Left ventricle myocardium inferior (tissue), 1 donor: ENCODE results near the gene HES6. TPM values are rescaled to one million over a fixed set of nuclear protein-coding genes. Genes with fewer than 3 reads are reported as not detected.

Experiments used
- DNase-seq: peaks from one replicate; pipeline ENCODE4 v3.0.0-alpha.2; 2020
- H3K27ac ChIP-seq: fragments of 200-600 bp; replicated peaks from 2 replicates; pipeline ENCODE4 v1.8.0; 2021
- H3K27me3 ChIP-seq: fragments of 200-600 bp; 2 replicates; pipeline ENCODE4 v1.8.0; 2021; ENCODE audit warnings: low read depth
- H3K36me3 ChIP-seq: fragments of 200-600 bp; 2 replicates; pipeline ENCODE4 v1.8.0; 2021
- H3K4me1 ChIP-seq: fragments of 200-600 bp; 2 replicates; pipeline ENCODE4 v1.8.0; 2021
- H3K4me3 ChIP-seq: fragments of 200-600 bp; 2 replicates; pipeline ENCODE4 v1.8.0; 2021; ENCODE audit warnings: mild to moderate bottlenecking, moderate library complexity
- H3K9me3 ChIP-seq: fragments of 200-600 bp; replicated peaks from 2 replicates; pipeline ENCODE4 v1.8.0; 2021
- intact Hi-C: fragments of 100-400 bp; cut with micrococcal nuclease; formaldehyde crosslinking; loops from one replicate; pipeline ENCODE4 v1.11.0; 2022
- total RNA-seq: library from RNA; stranded (reverse); fragmentation: NEBNext Ultra II Directional; extraction: Animal tissue kit (Norgen Biotek cat#: 25700); gene quantifications from one replicate; pipeline ENCODE4 v1.2.1, GENCODE V29; 2021
- TF ChIP-seq, protein P1 (sequence below): fragments of 200-600 bp; IDR thresholded peaks from 2 replicates; pipeline ENCODE4 v1.8.0; 2021; ENCODE audit warnings: antibody characterized with exemption, mild to moderate bottlenecking, borderline replicate concordance
- donor health status: DM: no; HTN: yes; CAD: no; lungs with severe emphysema.

Gene HES6
- total RNA-seq, 1 donor from 2014 or later, result 2.7 TPM

DNA sequence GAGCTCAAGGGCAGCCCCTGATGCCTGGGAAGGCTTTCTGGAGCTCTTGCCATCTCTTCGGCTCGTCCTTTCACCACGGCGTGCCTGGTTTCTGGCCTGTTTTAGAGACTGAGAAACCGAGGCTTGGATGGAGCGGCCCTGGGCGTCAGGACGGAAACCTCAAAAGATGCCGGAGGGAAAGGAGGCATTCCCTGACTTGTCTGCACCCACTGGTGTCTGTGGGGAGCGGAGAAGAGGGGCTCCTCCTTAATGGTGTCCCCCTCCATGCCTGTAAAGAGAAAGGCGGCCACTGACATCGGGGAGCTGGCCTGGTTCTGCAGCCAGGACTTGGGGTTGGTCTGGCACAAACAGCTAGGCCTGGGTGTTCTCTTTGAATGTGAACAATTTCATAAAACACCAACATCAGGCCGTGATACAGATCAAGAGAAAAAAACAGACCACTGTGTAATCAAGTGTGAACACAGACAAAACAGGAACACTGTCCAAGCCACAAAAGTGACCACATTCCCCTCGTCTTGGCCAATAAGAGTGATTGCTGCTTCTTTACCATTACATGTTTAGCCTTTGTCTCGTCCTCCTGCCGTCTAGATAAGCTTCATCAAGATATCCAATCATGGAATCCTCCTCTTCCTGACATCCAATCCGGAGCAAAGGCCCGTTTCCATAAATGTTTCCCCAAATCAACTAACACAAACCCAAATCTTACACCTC, 35.7 kb downstream of the HES6 start:
- Histone ChIP-seq H3K4me1 (peaks cover 45% of the 10 kb centered on the region), H3K4me3 (peak overlapping the region; percentile 84)

DNA sequence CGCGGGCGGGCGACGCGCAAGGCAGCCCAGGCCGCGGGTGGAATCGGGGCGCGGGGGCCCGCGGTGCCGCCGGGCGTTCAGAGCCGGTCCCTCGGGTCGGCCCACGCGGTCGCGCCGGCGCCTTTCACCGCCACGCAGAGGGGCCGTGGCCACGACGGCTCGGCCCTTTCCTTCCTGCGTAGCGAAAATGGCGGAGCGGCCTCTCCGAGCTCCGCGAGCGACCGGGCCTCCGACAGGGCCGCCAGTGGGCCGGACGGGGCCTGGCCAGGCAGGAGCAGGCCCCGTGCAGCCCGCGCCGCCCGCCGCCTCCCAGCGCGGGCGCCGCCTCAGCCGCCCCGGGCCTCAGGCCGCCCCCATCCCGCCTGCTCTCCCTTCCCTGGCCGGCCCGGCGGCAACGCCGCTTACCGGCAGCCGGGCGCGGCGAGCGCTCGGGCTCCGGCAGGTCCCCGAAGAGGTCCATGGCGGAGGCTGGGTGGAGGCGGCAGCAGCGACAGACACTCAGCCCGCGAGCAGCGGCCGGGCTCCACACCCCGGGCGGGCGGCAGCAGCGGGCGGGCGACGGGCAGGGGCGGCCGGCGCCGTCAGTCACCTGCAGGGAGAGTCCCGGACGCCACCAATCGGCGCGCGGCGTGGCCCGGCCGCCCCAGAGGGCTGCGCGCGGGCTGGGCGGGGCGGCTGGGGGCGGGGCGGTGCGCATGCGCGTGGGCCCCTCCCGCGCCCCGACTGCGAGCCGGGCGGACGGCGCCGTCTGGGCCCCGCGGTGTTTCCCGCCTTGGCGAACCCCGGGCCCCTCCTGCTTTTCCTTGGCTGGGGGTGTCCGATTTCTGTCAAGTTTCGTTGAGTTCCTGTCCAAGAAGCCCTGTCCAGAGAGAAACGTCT, 36.5 kb downstream of the HES6 start, which contains the start of gene ILKAP:
ILKAP (minus strand) TSS at position 602 of the 879 bp plus-strand sequence; CDS start at position 460, 142 bp downstream.
- no peaks in the 10 kb centered on the region for H3K9me3 ChIP-seq
- DNase-seq, result peak; percentile 89
- intact Hi-C loops, result no loop called here
- H3K27me3 ChIP-seq, result no peaks in the 10 kb centered on the region
- H3K27ac ChIP-seq, result peak within 1 kb of the TSS; percentile 98
- no peaks in the 10 kb centered on the region for H3K36me3 ChIP-seq
- TF ChIP-seq, protein P1, sequence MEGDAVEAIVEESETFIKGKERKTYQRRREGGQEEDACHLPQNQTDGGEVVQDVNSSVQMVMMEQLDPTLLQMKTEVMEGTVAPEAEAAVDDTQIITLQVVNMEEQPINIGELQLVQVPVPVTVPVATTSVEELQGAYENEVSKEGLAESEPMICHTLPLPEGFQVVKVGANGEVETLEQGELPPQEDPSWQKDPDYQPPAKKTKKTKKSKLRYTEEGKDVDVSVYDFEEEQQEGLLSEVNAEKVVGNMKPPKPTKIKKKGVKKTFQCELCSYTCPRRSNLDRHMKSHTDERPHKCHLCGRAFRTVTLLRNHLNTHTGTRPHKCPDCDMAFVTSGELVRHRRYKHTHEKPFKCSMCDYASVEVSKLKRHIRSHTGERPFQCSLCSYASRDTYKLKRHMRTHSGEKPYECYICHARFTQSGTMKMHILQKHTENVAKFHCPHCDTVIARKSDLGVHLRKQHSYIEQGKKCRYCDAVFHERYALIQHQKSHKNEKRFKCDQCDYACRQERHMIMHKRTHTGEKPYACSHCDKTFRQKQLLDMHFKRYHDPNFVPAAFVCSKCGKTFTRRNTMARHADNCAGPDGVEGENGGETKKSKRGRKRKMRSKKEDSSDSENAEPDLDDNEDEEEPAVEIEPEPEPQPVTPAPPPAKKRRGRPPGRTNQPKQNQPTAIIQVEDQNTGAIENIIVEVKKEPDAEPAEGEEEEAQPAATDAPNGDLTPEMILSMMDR, result peak; percentile 6
- peak within 1 kb of the TSS; percentile 84 for H3K4me3 ChIP-seq
- peaks cover 53% of the 10 kb centered on the region for H3K4me1 ChIP-seq

More for the DNA sequence above, 35.7 kb downstream of the HES6 start:
- intact Hi-C loops, result no loop called here
- Histone ChIP-seq H3K9me3 (no peaks in the 10 kb centered on the region), H3K27me3 (peaks cover 3% of the 10 kb centered on the region), H3K27ac (peak overlapping the region; percentile 98), H3K36me3 (no peaks in the 10 kb centered on the region)
- TF ChIP-seq, protein P1, result no peak
- no peak for DNase-seq

DNA sequence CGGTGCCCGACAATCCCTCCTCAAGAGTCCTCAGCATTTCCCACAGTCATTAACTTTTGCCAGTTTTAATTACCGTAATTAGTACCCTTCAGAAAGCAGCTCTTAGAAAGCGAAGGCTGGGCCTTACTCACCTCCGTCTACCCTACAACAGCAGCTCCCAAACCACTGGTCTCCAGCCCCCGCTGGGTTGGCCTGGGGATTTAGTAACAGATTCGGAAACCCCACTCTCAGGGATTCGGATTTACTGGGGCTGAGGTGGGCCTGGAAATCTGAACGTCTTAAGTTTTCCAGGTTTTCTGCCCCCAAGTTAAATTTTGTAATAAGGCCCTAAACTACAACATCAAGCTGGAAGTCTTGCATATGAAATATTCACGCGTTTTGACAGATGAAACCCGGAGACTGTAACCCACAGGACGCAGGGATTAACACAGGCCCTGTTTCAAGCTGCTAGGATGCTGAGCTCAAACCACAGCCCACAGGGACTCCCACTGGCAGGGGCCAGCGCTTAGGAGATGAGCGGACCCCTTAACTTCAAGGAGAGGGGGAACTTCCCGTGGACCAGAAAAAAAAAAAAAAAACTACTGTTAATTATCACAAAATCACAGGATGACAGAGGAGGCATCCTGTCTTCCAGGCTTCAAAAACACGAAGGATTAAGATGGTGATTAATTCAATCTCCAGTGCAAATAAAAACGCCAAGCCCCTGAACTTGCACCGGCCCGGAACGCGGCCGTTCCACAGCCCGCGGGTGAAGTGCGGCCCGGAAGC, 37.3 kb downstream of the HES6 start:
- peaks cover 59% of the 10 kb centered on the region for H3K4me1 ChIP-seq
- H3K9me3 ChIP-seq, result no peaks in the 10 kb centered on the region
- peak overlapping the region; percentile 98 for H3K27ac ChIP-seq
- H3K4me3 ChIP-seq, result peak overlapping the region; percentile 84
- no peak for DNase-seq
- TF ChIP-seq, protein P1, result no peak
- H3K36me3 ChIP-seq, result no peaks in the 10 kb centered on the region
- H3K27me3 ChIP-seq, result no peaks in the 10 kb centered on the region
- intact Hi-C loops, result no loop called here

DNA sequence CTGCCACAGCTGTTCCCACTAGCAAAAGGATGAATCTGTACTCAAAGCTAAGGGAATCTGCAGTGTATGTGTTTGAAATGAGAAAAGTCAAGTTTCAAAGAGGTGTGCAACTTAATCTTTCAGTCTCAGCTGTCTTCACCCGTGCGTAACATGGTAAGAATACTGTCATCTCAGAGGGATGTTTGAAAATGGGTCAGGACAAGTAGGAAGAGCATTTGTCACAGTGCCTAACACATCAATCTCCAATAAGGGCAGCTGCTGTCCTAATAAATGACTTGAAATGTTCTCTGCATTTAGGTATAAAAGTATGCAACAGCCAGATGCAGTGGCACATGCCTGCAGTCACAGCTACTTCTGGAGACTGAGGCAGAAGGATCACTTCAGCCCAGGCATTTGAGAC, 49.4 kb downstream of the HES6 start:
- Histone ChIP-seq H3K4me3 (no peak overlapping the region), H3K36me3 (peaks cover 91% of the 10 kb centered on the region), H3K9me3 (no peaks in the 10 kb centered on the region), H3K27me3 (no peaks in the 10 kb centered on the region), H3K27ac (no peak overlapping the region), H3K4me1 (peaks cover 25% of the 10 kb centered on the region)
- intact Hi-C loops, result no loop called here
- TF ChIP-seq, protein P1, result no peak
- no peak for DNase-seq

Other genes with a start within 250 kb of the HES6 start
- 10.9 TPM for gene SCLY, start 179.0 kb downstream of the HES6 start, total RNA-seq
- gene ESPNL, start 139.7 kb downstream of the HES6 start, total RNA-seq, result not detected
- gene KLHL30, start 101.4 kb downstream of the HES6 start, total RNA-seq, result 17.3 TPM
- gene ERFE, start 81.1 kb downstream of the HES6 start, total RNA-seq, result 0.44 TPM
- gene ILKAP, start 36.3 kb downstream of the HES6 start, total RNA-seq, result 26.5 TPM
- gene PER2, start 48.6 kb upstream of the HES6 start, total RNA-seq, result 3.4 TPM
- 14.6 TPM for gene TRAF3IP1, start 80.5 kb upstream of the HES6 start, total RNA-seq
- 52.6 TPM for gene ASB1, start 186.9 kb upstream of the HES6 start, total RNA-seq